Mesothelial cell of epicardium (in vitro differentiated cells): ENCODE measurements around the gene PTPRG. TPM values are rescaled to one million over a fixed set of nuclear protein-coding genes. Genes with fewer than 3 reads are reported as not detected.
A peak's percentile ranks its signal among the peaks of the same experiment; 100 is the strongest.

Experiments
- DNase-seq, 2 experiments: peaks; one replicate each; pipeline ENCODE4 v3.0.0; 2021; ENCODE audit warnings: low spot score in 2 of 2; ENCODE audit not compliant: unreplicated experiment in 2 of 2
- H3K27ac Mint-ChIP-seq: 2 replicates; pipeline ENCODE4 v1.8.0; 2021; ENCODE audit warnings: mixed read lengths
- H3K27me3 Mint-ChIP-seq: 2 replicates; pipeline ENCODE4 v1.8.0; 2021; ENCODE audit warnings: low read depth, mixed read lengths
- H3K36me3 Mint-ChIP-seq: 2 replicates; pipeline ENCODE4 v1.8.0; 2021; ENCODE audit warnings: mixed read lengths
- H3K4me1 Mint-ChIP-seq: 2 replicates; pipeline ENCODE4 v1.8.0; 2021; ENCODE audit warnings: mixed read lengths
- H3K4me3 Mint-ChIP-seq: 2 replicates; pipeline ENCODE4 v1.8.0; 2021; ENCODE audit warnings: mild to moderate bottlenecking, moderate library complexity, mixed read lengths
- H3K9me3 Mint-ChIP-seq: 2 replicates; pipeline ENCODE4 v1.8.0; 2021; ENCODE audit warnings: mixed read lengths
- total RNA-seq: library from RNA; stranded (reverse); gene quantifications from 3 replicates; pipeline ENCODE4 v1.2.1, GENCODE V29; 2021
- TF ChIP-seq, protein P1 (sequence below): fragments of 200-600 bp; sonication (generic); IDR thresholded peaks from one replicate; pipeline ENCODE4 v1.5.0; 2021; ENCODE audit warnings: antibody characterized with exemption; ENCODE audit not compliant: unreplicated experiment

Gene PTPRG
- total RNA-seq, 1 donor from 2014 or later = 40.4 TPM

DNA sequence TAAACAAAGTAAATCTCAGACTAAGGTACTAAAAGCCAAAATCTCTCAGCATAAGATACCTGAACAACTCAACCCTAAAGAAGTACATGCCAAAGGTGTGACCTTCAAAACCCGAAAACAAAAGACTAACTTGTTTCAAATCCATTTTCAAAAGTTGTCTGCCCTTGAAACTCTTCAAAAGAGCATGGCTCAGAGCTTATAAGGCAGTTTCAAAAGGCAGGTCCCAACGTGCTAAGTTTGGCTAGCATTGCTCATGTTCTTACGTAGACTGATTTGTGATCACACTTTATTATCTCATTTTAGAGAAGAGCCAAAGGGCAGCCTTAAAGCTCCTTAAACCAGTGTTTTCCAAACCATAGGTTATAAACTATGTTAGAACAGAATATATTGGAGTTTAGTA, 699.8 kb downstream of the PTPRG start:
- H3K9me3 Mint-ChIP-seq = peaks cover 10% of the 10 kb centered on the region
- H3K27me3 Mint-ChIP-seq = no peaks in the 10 kb centered on the region
- DNase-seq = no peak
- H3K4me1 Mint-ChIP-seq = peaks cover 17% of the 10 kb centered on the region
- peak overlapping the region; percentile 13 for H3K27ac Mint-ChIP-seq
- TF ChIP-seq, protein P1, sequence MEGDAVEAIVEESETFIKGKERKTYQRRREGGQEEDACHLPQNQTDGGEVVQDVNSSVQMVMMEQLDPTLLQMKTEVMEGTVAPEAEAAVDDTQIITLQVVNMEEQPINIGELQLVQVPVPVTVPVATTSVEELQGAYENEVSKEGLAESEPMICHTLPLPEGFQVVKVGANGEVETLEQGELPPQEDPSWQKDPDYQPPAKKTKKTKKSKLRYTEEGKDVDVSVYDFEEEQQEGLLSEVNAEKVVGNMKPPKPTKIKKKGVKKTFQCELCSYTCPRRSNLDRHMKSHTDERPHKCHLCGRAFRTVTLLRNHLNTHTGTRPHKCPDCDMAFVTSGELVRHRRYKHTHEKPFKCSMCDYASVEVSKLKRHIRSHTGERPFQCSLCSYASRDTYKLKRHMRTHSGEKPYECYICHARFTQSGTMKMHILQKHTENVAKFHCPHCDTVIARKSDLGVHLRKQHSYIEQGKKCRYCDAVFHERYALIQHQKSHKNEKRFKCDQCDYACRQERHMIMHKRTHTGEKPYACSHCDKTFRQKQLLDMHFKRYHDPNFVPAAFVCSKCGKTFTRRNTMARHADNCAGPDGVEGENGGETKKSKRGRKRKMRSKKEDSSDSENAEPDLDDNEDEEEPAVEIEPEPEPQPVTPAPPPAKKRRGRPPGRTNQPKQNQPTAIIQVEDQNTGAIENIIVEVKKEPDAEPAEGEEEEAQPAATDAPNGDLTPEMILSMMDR = no peak
- no peak overlapping the region for H3K4me3 Mint-ChIP-seq
- peaks cover 9% of the 10 kb centered on the region for H3K36me3 Mint-ChIP-seq

DNA sequence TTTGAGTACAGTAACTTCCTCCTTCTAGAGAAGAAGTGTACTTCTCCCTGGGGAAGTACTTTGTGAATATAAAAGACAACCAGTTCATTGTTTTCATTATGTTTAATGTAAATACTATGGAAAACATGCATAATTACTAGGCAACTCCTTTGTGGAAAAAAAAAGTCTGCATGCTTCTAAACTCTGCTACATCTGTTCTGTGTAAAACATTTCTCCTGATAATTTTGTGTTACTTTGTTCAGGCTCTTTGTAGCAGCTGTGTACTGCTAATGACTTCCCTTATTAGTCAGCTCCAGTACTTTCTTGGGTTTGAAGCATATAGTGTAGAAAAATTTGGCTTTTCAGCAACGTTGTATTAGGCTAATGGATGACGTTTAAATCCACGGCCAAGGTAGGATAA, 700.4 kb downstream of the PTPRG start:
- H3K36me3 Mint-ChIP-seq = peaks cover 9% of the 10 kb centered on the region
- TF ChIP-seq, protein P1 = no peak
- no peak for DNase-seq
- H3K4me1 Mint-ChIP-seq = peaks cover 17% of the 10 kb centered on the region
- no peak overlapping the region for H3K4me3 Mint-ChIP-seq
- peaks cover 10% of the 10 kb centered on the region for H3K9me3 Mint-ChIP-seq
- no peak overlapping the region for H3K27ac Mint-ChIP-seq
- no peaks in the 10 kb centered on the region for H3K27me3 Mint-ChIP-seq

DNA sequence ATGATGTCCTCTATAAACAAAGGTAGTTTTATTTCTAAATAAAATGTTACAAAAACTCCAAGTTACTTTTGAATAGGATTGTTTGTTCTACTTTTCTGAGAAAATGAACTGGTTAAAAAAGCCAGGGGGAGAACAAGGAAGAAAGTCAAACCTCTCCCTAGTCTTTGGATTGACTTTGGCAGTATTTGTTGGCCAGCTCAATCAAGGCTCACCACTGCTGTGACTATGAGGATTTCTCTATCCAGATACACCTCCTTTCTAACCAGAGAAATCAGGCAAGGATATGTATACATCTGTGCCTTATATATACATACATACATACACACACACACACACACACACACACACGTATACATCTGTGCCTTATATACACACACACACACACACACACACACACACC, 704.2 kb downstream of the PTPRG start:
- TF ChIP-seq, protein P1 = no peak
- Mint-ChIP-seq H3K4me1 (peaks cover 14% of the 10 kb centered on the region), H3K27ac (no peak overlapping the region), H3K4me3 (no peak overlapping the region), H3K9me3 (peaks cover 10% of the 10 kb centered on the region), H3K27me3 (no peaks in the 10 kb centered on the region), H3K36me3 (peaks cover 11% of the 10 kb centered on the region)
- no peak for DNase-seq

DNA sequence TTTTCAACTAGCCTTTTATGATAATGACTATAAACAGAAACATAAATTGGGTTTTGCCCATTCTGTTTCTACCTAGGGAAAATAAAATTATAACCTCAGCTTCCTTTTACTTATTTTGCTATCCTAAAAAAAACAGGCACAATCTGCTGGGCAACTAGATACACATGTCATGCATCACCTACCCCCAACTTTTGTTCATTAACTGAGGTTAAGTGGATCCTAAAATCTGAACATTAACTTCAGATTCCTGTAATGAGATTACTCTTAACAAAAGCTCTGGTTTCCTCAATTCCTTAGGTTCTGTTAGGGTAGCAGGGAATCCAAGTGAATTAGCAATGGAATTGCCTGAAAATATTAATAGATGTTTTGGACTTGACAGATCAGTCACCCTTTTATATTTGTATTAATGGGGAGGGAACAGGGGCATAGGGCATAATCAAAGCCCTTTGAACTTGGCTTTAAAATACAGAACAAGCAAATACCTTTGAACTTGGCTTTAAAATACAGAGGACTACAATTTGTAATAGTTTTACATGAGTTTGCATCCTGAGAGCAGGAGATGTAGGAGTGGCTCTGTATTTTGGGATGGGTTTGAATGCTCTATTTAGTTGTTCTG, 705.4 kb downstream of the PTPRG start:
- Mint-ChIP-seq H3K27me3 (no peaks in the 10 kb centered on the region), H3K36me3 (peaks cover 14% of the 10 kb centered on the region), H3K4me1 (peaks cover 6% of the 10 kb centered on the region), H3K27ac (no peak overlapping the region), H3K4me3 (no peak overlapping the region), H3K9me3 (peaks cover 10% of the 10 kb centered on the region)
- DNase-seq = no peak
- TF ChIP-seq, protein P1 = no peak

DNA sequence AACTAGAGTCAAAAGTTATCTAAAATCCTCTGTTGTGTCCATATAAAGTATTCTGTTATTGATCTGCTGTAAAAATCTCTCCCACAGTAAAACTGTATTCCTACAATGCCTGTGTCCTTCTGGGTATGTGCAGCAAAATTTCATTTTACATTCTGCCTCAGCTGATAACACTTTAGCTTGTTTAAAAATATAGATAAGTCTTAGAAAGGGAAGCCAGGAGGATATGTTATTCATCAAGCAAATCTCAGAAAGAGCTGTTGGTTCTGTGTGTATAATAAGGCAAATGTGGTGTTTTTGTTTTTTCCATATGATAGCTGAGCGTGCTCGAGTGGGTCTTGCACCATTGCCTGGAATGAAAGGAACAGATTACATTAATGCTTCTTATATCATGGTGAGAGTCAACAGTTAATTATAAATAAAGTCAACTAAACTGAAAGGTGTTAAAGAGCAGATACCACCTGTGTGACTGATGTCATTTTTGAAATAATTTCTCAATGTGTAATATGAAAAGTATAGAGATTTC, 715.3 kb downstream of the PTPRG start:
- Mint-ChIP-seq H3K9me3 (no peaks in the 10 kb centered on the region), H3K4me3 (no peak overlapping the region), H3K27ac (no peak overlapping the region), H3K27me3 (no peaks in the 10 kb centered on the region), H3K36me3 (peaks cover 24% of the 10 kb centered on the region), H3K4me1 (no peaks in the 10 kb centered on the region)
- TF ChIP-seq, protein P1 = no peak
- DNase-seq = no peak
